ENCODE results near the gene COX10. TPM values are rescaled to one million over a fixed set of nuclear protein-coding genes. Genes with fewer than 3 reads are reported as not detected.
A peak's percentile ranks its signal among the peaks of the same experiment; 100 is the strongest.

Gene COX10
- total RNA-seq, 1 donor, result 15.5 TPM

DNA sequence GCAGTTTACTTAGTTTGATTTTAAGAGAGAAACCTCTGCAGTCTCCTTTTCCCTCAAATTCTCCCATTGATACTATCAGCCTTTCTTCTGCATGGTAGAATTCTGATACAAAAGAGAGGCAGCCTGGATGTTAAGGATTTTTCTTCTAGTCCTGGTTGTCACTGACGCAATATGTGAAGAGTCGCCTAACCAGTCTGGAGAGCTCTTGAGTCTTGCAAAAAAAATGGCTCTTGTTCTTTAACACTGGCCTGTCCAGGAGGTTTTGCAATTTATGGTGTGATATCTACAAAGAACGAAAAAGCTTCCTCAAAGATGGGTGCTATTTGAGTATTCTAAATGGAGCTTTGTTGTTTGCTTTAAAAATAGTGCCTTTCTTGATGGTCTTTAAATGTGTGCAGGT, 28.9 kb downstream of the COX10 start:
- no peak overlapping the region for H3K4me3 ChIP-seq (ENCODE audit: low read depth, low read length)
- TF ChIP-seq, protein P1, sequence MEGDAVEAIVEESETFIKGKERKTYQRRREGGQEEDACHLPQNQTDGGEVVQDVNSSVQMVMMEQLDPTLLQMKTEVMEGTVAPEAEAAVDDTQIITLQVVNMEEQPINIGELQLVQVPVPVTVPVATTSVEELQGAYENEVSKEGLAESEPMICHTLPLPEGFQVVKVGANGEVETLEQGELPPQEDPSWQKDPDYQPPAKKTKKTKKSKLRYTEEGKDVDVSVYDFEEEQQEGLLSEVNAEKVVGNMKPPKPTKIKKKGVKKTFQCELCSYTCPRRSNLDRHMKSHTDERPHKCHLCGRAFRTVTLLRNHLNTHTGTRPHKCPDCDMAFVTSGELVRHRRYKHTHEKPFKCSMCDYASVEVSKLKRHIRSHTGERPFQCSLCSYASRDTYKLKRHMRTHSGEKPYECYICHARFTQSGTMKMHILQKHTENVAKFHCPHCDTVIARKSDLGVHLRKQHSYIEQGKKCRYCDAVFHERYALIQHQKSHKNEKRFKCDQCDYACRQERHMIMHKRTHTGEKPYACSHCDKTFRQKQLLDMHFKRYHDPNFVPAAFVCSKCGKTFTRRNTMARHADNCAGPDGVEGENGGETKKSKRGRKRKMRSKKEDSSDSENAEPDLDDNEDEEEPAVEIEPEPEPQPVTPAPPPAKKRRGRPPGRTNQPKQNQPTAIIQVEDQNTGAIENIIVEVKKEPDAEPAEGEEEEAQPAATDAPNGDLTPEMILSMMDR (IDR thresholded peaks at IDR 0.05; ENCODE audit: insufficient read depth, low read depth, low read length), result no peak
- no peak for DNase-seq (ENCODE audit: low read depth)

DNA sequence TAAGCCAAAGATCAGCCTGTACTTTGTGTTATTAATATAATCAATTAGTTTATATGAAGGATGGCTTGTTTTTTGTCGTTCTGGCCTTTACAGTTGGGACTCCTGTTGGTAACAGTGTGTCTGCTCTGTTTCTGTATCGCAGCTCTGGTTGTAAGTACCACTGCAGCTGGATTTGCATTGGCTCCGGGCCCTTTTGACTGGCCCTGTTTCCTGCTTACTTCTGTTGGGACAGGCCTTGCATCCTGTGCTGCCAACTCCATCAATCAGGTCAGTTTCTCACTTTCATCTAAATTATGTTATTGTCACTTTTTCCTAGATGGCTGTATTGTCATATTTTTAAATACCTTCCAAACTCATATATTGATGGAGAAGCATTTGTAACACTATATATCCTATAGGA, 32.7 kb downstream of the COX10 start:
- H3K4me3 ChIP-seq (ENCODE audit: low read depth, low read length), result no peak overlapping the region
- TF ChIP-seq, protein P1 (IDR thresholded peaks at IDR 0.05; ENCODE audit: insufficient read depth, low read depth, low read length), result no peak
- DNase-seq (ENCODE audit: low read depth), result no peak

DNA sequence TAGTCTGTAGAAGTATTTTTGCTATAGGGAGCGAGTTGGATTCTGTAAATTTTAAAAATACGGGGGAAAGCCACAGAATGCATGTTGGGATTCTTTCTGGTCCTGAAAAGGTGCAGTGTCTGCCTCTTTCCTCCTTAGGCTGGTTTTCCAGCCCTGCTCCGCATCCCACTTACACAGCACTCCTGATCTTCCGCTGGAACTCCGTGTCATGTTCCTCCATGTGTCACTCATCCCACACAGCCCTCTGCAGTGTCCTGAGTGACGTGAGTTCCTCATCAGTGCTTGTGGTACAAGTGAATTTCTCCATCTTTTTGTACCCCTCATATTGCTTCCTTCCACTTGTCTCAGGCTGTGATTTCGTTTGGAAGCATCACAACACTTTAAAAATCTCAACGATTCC, 34.5 kb downstream of the COX10 start:
- H3K4me3 ChIP-seq (ENCODE audit: low read depth, low read length), result no peak overlapping the region
- TF ChIP-seq, protein P1 (IDR thresholded peaks at IDR 0.05; ENCODE audit: insufficient read depth, low read depth, low read length), result no peak
- DNase-seq (ENCODE audit: low read depth), result no peak

DNA sequence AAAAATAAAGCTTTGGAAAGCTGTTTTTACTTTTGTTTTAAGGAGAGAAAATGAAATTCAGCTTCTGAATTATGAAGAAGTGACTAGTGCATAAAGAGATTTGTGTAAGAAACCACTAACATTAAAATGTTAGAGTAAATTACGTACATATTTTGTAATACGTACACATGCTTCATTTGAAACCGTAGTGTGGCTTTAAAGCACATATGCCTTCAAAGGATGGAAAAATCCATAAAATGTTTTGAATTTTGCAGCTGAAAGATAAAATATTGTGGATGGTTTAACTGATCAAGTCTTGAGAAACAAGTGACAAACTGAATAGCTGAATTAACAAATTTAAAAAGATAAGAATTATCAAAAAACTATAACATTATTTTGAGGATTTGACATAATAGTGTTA, 35.4 kb downstream of the COX10 start:
- no peak for DNase-seq (ENCODE audit: low read depth)
- TF ChIP-seq, protein P1 (IDR thresholded peaks at IDR 0.05; ENCODE audit: insufficient read depth, low read depth, low read length), result no peak
- no peak overlapping the region for H3K4me3 ChIP-seq (ENCODE audit: low read depth, low read length)

DNA sequence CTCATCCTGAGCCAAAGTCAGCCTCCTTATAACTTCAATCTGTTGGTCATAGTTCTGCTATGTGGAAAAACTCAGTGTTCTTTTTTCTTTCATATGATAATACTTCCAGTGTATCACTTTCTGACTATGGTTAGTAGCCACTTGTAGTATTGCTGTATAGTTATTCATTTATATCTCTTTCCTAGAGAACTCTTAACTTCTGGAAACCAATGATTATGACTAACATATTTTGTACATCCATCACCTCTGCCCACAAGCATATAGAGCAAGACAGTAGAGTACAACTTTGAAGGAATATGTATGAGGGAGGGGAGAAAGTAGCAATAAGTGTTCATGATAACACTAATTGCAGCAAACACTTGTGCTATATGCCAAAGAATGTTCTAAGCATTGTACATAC, 38.6 kb downstream of the COX10 start:
- TF ChIP-seq, protein P1 (IDR thresholded peaks at IDR 0.05; ENCODE audit: insufficient read depth, low read depth, low read length), result no peak
- no peak overlapping the region for H3K4me3 ChIP-seq (ENCODE audit: low read depth, low read length)
- DNase-seq (ENCODE audit: low read depth), result no peak

DNA sequence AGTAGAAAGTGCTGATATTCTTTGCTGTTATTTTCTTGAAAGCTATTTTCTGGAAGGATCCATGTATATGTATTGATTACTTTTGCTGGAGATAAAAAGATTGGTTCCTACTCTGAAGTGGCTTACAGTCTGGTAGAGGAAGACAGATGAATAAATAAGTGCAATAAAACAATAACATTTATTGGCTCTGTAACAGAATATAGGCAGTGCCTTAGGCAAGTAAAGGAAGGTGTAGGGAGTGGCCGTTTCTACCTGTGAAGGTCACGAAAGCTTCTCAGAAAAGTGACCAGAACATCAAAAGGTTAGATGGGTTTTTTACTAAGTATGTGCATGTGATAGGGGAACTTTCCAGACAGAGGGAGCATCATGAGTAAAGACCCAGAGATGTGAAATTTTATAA, 43.1 kb downstream of the COX10 start:
- DNase-seq (ENCODE audit: low read depth), result no peak
- no peak overlapping the region for H3K4me3 ChIP-seq (ENCODE audit: low read depth, low read length)
- TF ChIP-seq, protein P1 (IDR thresholded peaks at IDR 0.05; ENCODE audit: insufficient read depth, low read depth, low read length), result no peak

DNA sequence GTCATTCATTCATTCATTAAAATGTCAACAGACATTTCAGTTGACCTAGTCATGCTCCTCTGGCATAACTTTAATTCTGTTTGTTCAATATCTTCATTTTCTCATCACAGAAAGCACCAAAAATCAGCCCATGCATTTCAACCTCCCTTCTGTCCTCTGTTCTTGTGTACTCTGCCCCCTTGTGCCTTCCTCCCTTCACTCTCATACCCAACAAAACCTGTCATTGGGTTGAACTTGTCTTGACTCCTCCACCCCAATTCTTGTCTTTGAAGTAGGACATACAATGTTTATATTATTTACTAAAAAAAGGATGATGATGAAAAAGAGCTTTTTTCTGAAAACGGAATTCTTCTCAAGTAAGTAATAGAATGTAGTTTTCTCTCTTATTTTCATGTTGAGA, 43.8 kb downstream of the COX10 start:
- H3K4me3 ChIP-seq (ENCODE audit: low read depth, low read length), result no peak overlapping the region
- no peak for DNase-seq (ENCODE audit: low read depth)
- TF ChIP-seq, protein P1 (IDR thresholded peaks at IDR 0.05; ENCODE audit: insufficient read depth, low read depth, low read length), result peak; percentile 28
